HEK293T (cell line): ENCODE data around the gene SNX8.
A peak's percentile ranks its signal among the peaks of the same experiment; 100 is the strongest.

Experiments used
- CTCF ChIA-PET: fragments of 350-600 bp; formaldehyde crosslinking; extraction: SDS; loops from one replicate; lab custom pipeline; 2021; ENCODE audit warnings: antibody characterized with exemption, inconsistent platforms; lab: Yijun Ruan, JAX
- POLR2A ChIA-PET: fragments of 350-600 bp; formaldehyde crosslinking; extraction: SDS; loops from one replicate; lab custom pipeline; 2020; ENCODE audit warnings: antibody characterized with exemption, inconsistent platforms; lab: Yijun Ruan, JAX
- DNase-seq: peaks from one replicate; pipeline ENCODE4 v3.0.0; 2012; ENCODE audit warnings: mixed read lengths; ENCODE audit errors: extremely low spot score
- ARNT ChIP-seq: fragments of 450-650 bp; IDR thresholded peaks from 2 replicates; pipeline ENCODE4 v1.6.1; 2017; ENCODE audit warnings: mild to moderate bottlenecking
- BHLHE40 ChIP-seq: fragments of 450-650 bp; IDR thresholded peaks from 2 replicates; pipeline ENCODE4 v1.6.1; 2016; ENCODE audit warnings: mild to moderate bottlenecking, moderate library complexity, borderline replicate concordance
- CTBP1 ChIP-seq: fragments of 450-650 bp; IDR thresholded peaks from 2 replicates; pipeline ENCODE4 v1.6.1; 2016; ENCODE audit warnings: borderline replicate concordance
- ELF4 ChIP-seq: fragments of 450-650 bp; IDR thresholded peaks from 2 replicates; pipeline ENCODE4 v1.6.1; 2017; ENCODE audit warnings: antibody characterized with exemption
- FOXA1 ChIP-seq: fragments of 450-650 bp; IDR thresholded peaks from 2 replicates; pipeline ENCODE4 v1.6.1; 2016; ENCODE audit warnings: mild to moderate bottlenecking
- FOXK2 ChIP-seq: fragments of 450-650 bp; IDR thresholded peaks from 2 replicates; pipeline ENCODE4 v1.6.1; 2016; ENCODE audit warnings: mild to moderate bottlenecking
- FOXM1 ChIP-seq: fragments of 450-650 bp; IDR thresholded peaks from 2 replicates; pipeline ENCODE4 v1.6.1; 2017; ENCODE audit warnings: mild to moderate bottlenecking, borderline replicate concordance
- HDGF ChIP-seq: fragments of 450-650 bp; IDR thresholded peaks from 2 replicates; pipeline ENCODE4 v1.6.1; 2017; ENCODE audit warnings: antibody characterized with exemption, borderline replicate concordance
- L3MBTL2 ChIP-seq: fragments of 450-650 bp; conservative IDR thresholded peaks from 2 replicates; pipeline ENCODE4 v1.6.1; 2016; ENCODE audit warnings: mild to moderate bottlenecking
- LEF1 ChIP-seq: fragments of 450-650 bp; IDR thresholded peaks from 2 replicates; pipeline ENCODE4 v1.6.1; 2017; ENCODE audit warnings: mild to moderate bottlenecking, borderline replicate concordance
- NFRKB ChIP-seq: fragments of 450-650 bp; IDR thresholded peaks from 2 replicates; pipeline ENCODE4 v1.6.1; 2016; ENCODE audit warnings: mild to moderate bottlenecking, moderate library complexity
- PKNOX1 ChIP-seq: fragments of 450-650 bp; IDR thresholded peaks from 2 replicates; pipeline ENCODE4 v1.6.1; 2016
- SP1 ChIP-seq: fragments of 450-650 bp; IDR thresholded peaks from 2 replicates; pipeline ENCODE4 v1.6.1; 2017
- SUZ12 ChIP-seq: fragments of 450-650 bp; IDR thresholded peaks from 2 replicates; pipeline ENCODE4 v1.6.1; 2016; ENCODE audit warnings: mild to moderate bottlenecking
- TARDBP ChIP-seq: fragments of 450-650 bp; IDR thresholded peaks from 2 replicates; pipeline ENCODE4 v1.6.1; 2016
- ZNF384 ChIP-seq: fragments of 450-650 bp; IDR thresholded peaks from 2 replicates; pipeline ENCODE4 v1.6.1; 2016

Gene SNX8

GRCh38 chr7:2355705-2356008 is 41.4 kb upstream of the SNX8 start:
- TF ChIP-seq ZNF384, result no peak
- no peak for TF ChIP-seq ARNT
- TF ChIP-seq SP1, result no peak
- TF ChIP-seq LEF1, result no peak
- no peak for TF ChIP-seq TARDBP
- CTCF ChIA-PET, result no interaction called here
- DNase-seq, result no peak

GRCh38 chr7:2354939-2355704 is 40.9 kb upstream of the SNX8 start:
- DNase-seq, result no peak
- TF ChIP-seq CTBP1 (no peak), HDGF (no peak), FOXM1 (no peak), ZNF384 (no peak), FOXA1 (no peak), PKNOX1 (no peak), SP1 (no peak), BHLHE40 (no peak), ELF4 (no peak), SUZ12 (no peak), LEF1 (no peak)
- ChIA-PET POLR2A (interaction anchor here (0.9 to 1.7 kb wide), 4 partner anchors 42 to 191 kb away, joined by 3 to 14 read pairs (median 3); partner anchors contain the start of genes CHST12, MRM2 and NUDT1), CTCF (no interaction called here)

More at GRCh38 chr7:2355705-2356008, 41.4 kb upstream of the SNX8 start:
- POLR2A ChIA-PET, result interaction anchor here (1.2 kb wide), 1 partner anchor 42 kb away, joined by 3 read pairs; no protein-coding TSS in a partner anchor

- ChIA-PET CTCF (no interaction called here), POLR2A (interaction anchor here (0.5 to 1.7 kb wide), 15 partner anchors 11 to 191 kb away, joined by 3 to 14 read pairs (median 4); partner anchors contain the start of genes CHST12, MRM2, NUDT1 and SNX8)
- peak; percentile 89 for DNase-seq
- TF ChIP-seq SUZ12 (no peak), ZNF384 (no peak), NFRKB (peak; percentile 85), ARNT (peak; percentile 99), FOXM1 (peak; percentile 90), BHLHE40 (peak; percentile 88), TARDBP (no peak)
These were observed 40.1 kb upstream of the SNX8 start, which contains the start of gene EIF3B for GRCh38 chr7:2354186-2354938. Gene EIF3B, plus strand, starts transcription at chr7:2354827. Its CDS starts 95 bp downstream, at chr7:2354922.

GRCh38 chr7:2353936-2354185 is 39.6 kb upstream of the SNX8 start:
- ChIA-PET CTCF (no interaction called here), POLR2A (interaction anchor here (0.5 to 1.7 kb wide), 16 partner anchors 12 to 190 kb away, joined by 3 to 14 read pairs (median 4); partner anchors contain the start of genes CHST12, MRM2, NUDT1 and SNX8)
- peak; percentile 89 for DNase-seq
- TF ChIP-seq HDGF (no peak), L3MBTL2 (peak; percentile 100), ARNT (no peak), ELF4 (peak; percentile 51; the same call in 1 of the 2 replicates), CTBP1 (no peak), FOXK2 (no peak), BHLHE40 (no peak), ZNF384 (no peak), TARDBP (no peak), SP1 (no peak), PKNOX1 (no peak)

- ChIA-PET CTCF (no interaction called here), POLR2A (interaction anchor here (0.6 to 1.7 kb wide), 13 partner anchors 17 to 766 kb away, joined by 3 to 14 read pairs (median 4); partner anchors contain the start of genes MRM2, NUDT1 and SNX8)
- no peak for TF ChIP-seq TARDBP
- no peak for TF ChIP-seq PKNOX1
- TF ChIP-seq ARNT, result no peak
- TF ChIP-seq CTBP1, result no peak
- TF ChIP-seq L3MBTL2, result no peak
- TF ChIP-seq LEF1, result no peak
- TF ChIP-seq SP1, result no peak
- TF ChIP-seq FOXK2, result no peak
- no peak for TF ChIP-seq ELF4
- no peak for TF ChIP-seq BHLHE40
- no peak for TF ChIP-seq NFRKB
- no peak for TF ChIP-seq ZNF384
- TF ChIP-seq SUZ12, result no peak
- TF ChIP-seq FOXM1, result no peak
- no peak for TF ChIP-seq HDGF
- no peak for TF ChIP-seq FOXA1
- DNase-seq, result no peak
These were observed 39.1 kb upstream of the SNX8 start for GRCh38 chr7:2353113-2353935.
